OCI-LY1 (cell line): ENCODE data around the gene EFCAB5.

ENCODE experiments used
- H2AFZ ChIP-seq: fragments of 200-600 bp; sonication (generic), shearing (Covaris generic); 2 replicates; pipeline ENCODE4 v1.6.0; 2014; ENCODE audit warnings: antibody characterized with exemption, mild to moderate bottlenecking, low read length
- H3F3A ChIP-seq: fragments of 200-600 bp; sonication (generic), shearing (Covaris generic); 2 replicates; pipeline ENCODE4 v1.6.0; 2014; ENCODE audit warnings: mild to moderate bottlenecking, antibody characterized with exemption, low read length, moderate library complexity; ENCODE audit not compliant: insufficient read depth
- H3K27ac ChIP-seq: fragments of 200-600 bp; sonication (generic); 2 replicates; pipeline ENCODE4 v1.5.1; 2014; ENCODE audit warnings: low read length, mixed run types, mild to moderate bottlenecking, low read depth; ENCODE audit not compliant: poor library complexity, severe bottlenecking
- H3K27me3 ChIP-seq: fragments of 200-600 bp; sonication (generic); 2 replicates; pipeline ENCODE4 v1.6.0; 2014; ENCODE audit warnings: antibody characterized with exemption, mild to moderate bottlenecking, low read length, moderate library complexity; ENCODE audit not compliant: insufficient read depth
- H3K36me3 ChIP-seq: fragments of 200-600 bp; sonication (generic); 2 replicates; pipeline ENCODE4 v1.6.1; 2014; ENCODE audit warnings: mild to moderate bottlenecking, antibody characterized with exemption, low read length, moderate library complexity, mixed read lengths; ENCODE audit not compliant: insufficient read depth
- H3K4me1 ChIP-seq: fragments of 200-600 bp; sonication (generic); 2 replicates; pipeline ENCODE4 v1.5.1; 2014; ENCODE audit warnings: mild to moderate bottlenecking, low read length, moderate library complexity; ENCODE audit not compliant: insufficient read depth, severe bottlenecking
- H3K4me2 ChIP-seq: fragments of 200-600 bp; sonication (generic), shearing (Covaris generic); 2 replicates; pipeline ENCODE4 v1.6.1; 2014; ENCODE audit warnings: low read length
- H3K4me3 ChIP-seq: fragments of 200-600 bp; sonication (generic); 2 replicates; pipeline ENCODE4 v1.5.1; 2014; ENCODE audit warnings: low read length, low read depth, mild to moderate bottlenecking, mixed read lengths; ENCODE audit not compliant: poor library complexity, severe bottlenecking
- H3K79me2 ChIP-seq: fragments of 200-600 bp; shearing (Covaris generic); 2 replicates; pipeline ENCODE4 v1.6.1; 2016; ENCODE audit warnings: mixed run types, low read length, mixed read lengths; ENCODE audit not compliant: insufficient read depth
- H3K9ac ChIP-seq: fragments of 200-600 bp; sonication (generic), shearing (Covaris generic); 2 replicates; pipeline ENCODE4 v1.6.1; 2014; ENCODE audit warnings: mild to moderate bottlenecking, low read length, mixed read lengths
- H3K9me2 ChIP-seq: fragments of 200-600 bp; sonication (generic), shearing (Covaris generic); 2 replicates; pipeline ENCODE4 v1.6.1; 2014; ENCODE audit warnings: low read depth, mild to moderate bottlenecking, low read length, mixed read lengths
- H3K9me3 ChIP-seq: fragments of 200-600 bp; shearing (Covaris generic); 2 replicates; pipeline ENCODE4 v1.6.1; 2014; ENCODE audit warnings: low read length, mixed read lengths
- H4K20me1 ChIP-seq: fragments of 200-600 bp; sonication (generic), shearing (Covaris generic); 2 replicates; pipeline ENCODE4 v1.6.0; 2016; ENCODE audit warnings: mild to moderate bottlenecking, low read length; ENCODE audit not compliant: insufficient read depth
- CTCF ChIP-seq: fragments of 200-600 bp; sonication (generic), shearing (Covaris generic); IDR thresholded peaks from 2 replicates; pipeline ENCODE4 v1.5.1; 2017; ENCODE audit warnings: mild to moderate bottlenecking, antibody characterized with exemption, low read length, moderate library complexity, mixed read lengths
- EZH2 ChIP-seq: fragments of 200-600 bp; sonication (generic), shearing (Covaris generic); IDR thresholded peaks from 2 replicates; pipeline ENCODE4 v1.8.0; 2017; ENCODE audit warnings: borderline replicate concordance, mixed run types, mild to moderate bottlenecking, antibody characterized with exemption, low read length, moderate library complexity, mixed read lengths

The EFCAB5 gene

GRCh38 chr17:29936724-29937123 lies 4.7 kb upstream of the EFCAB5 start:
- H3K4me2 ChIP-seq, result no peak overlapping the region
- H3K4me3 ChIP-seq, result no peak overlapping the region
- H3K9ac ChIP-seq, result no peak overlapping the region
- no peaks in the 10 kb centered on the region for H3K79me2 ChIP-seq
- no peaks in the 10 kb centered on the region for H3F3A ChIP-seq
- H3K36me3 ChIP-seq, result no peaks in the 10 kb centered on the region
- TF ChIP-seq CTCF, result no peak
- TF ChIP-seq EZH2, result no peak
- no peak overlapping the region for H3K27ac ChIP-seq
- no peaks in the 10 kb centered on the region for H3K9me3 ChIP-seq
- H3K4me1 ChIP-seq, result peaks cover 3% of the 10 kb centered on the region
- no peaks in the 10 kb centered on the region for H4K20me1 ChIP-seq
- no peaks in the 10 kb centered on the region for H3K27me3 ChIP-seq
- H2AFZ ChIP-seq, result no peak overlapping the region
- H3K9me2 ChIP-seq, result no peaks in the 10 kb centered on the region

DNA sequence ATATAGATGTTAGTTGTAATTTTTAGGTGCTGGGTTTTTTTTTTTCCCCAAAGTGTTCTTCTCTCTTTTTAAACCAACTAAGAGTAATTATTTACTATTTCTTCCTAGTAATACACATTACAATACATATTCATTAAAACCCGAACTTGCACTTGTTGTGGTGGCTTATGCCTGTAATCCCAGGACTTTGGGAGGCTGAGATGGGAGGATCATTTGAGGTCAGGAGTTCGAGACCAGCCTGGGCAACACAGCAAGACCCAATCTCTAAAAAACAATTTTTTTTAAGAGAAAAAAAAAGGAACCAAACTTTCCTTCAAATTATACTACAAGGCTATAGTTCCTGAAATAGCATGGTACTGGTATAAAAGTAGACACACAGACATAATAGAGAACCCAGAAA lies 3.8 kb downstream of the EFCAB5 start:
- H3K27ac ChIP-seq, result no peak overlapping the region
- no peaks in the 10 kb centered on the region; the same call in 1 of the 2 replicates for H3K36me3 ChIP-seq
- TF ChIP-seq EZH2 (no peak), CTCF (no peak)
- H2AFZ ChIP-seq, result no peak overlapping the region
- no peaks in the 10 kb centered on the region for H3F3A ChIP-seq
- no peak overlapping the region for H3K9ac ChIP-seq
- no peak overlapping the region for H3K4me2 ChIP-seq
- H3K27me3 ChIP-seq, result no peaks in the 10 kb centered on the region
- H3K9me2 ChIP-seq, result no peaks in the 10 kb centered on the region
- H3K4me3 ChIP-seq, result no peak overlapping the region
- peaks cover 23% of the 10 kb centered on the region for H3K4me1 ChIP-seq
- no peaks in the 10 kb centered on the region for H3K79me2 ChIP-seq
- no peaks in the 10 kb centered on the region for H3K9me3 ChIP-seq
- H4K20me1 ChIP-seq, result no peaks in the 10 kb centered on the region

GRCh38 chr17:29948448-29949215 lies 7.2 kb downstream of the EFCAB5 start:
- H3K79me2 ChIP-seq, result no peaks in the 10 kb centered on the region
- H3K4me2 ChIP-seq, result peak overlapping the region; percentile 15; the same call in 1 of the 2 replicates
- H2AFZ ChIP-seq, result peak overlapping the region; percentile 51
- H3K36me3 ChIP-seq, result no peaks in the 10 kb centered on the region; the same call in 1 of the 2 replicates
- peak overlapping the region; percentile 30 for H3K9ac ChIP-seq
- no peaks in the 10 kb centered on the region for H4K20me1 ChIP-seq
- peaks cover 23% of the 10 kb centered on the region for H3K4me1 ChIP-seq
- TF ChIP-seq CTCF (no peak), EZH2 (no peak)
- H3K9me2 ChIP-seq, result no peaks in the 10 kb centered on the region
- no peak overlapping the region for H3K4me3 ChIP-seq
- H3K27ac ChIP-seq, result peak overlapping the region; percentile 80
- H3K9me3 ChIP-seq, result 0 out of 2 replicates have a peak, but pooled peaks cover 3% of the 10 kb centered on the region
- H3K27me3 ChIP-seq, result no peaks in the 10 kb centered on the region
- no peaks in the 10 kb centered on the region for H3F3A ChIP-seq
